Stimulated activated CD4-positive, alpha-beta T cell treated with anti-CD3 and anti-CD28 coated beads, TNF-alpha, amount 100 ng/mL, for 4 hours (primary cell): Measurements from ENCODE around the gene PDE9A.

ENCODE experiments used
- DNase-seq, 3 experiments: peaks; one replicate each; pipeline ENCODE4 v3.0.0-alpha.2; 2020; ENCODE audit warnings: low read depth in 3 of 3

Gene PDE9A

DNA sequence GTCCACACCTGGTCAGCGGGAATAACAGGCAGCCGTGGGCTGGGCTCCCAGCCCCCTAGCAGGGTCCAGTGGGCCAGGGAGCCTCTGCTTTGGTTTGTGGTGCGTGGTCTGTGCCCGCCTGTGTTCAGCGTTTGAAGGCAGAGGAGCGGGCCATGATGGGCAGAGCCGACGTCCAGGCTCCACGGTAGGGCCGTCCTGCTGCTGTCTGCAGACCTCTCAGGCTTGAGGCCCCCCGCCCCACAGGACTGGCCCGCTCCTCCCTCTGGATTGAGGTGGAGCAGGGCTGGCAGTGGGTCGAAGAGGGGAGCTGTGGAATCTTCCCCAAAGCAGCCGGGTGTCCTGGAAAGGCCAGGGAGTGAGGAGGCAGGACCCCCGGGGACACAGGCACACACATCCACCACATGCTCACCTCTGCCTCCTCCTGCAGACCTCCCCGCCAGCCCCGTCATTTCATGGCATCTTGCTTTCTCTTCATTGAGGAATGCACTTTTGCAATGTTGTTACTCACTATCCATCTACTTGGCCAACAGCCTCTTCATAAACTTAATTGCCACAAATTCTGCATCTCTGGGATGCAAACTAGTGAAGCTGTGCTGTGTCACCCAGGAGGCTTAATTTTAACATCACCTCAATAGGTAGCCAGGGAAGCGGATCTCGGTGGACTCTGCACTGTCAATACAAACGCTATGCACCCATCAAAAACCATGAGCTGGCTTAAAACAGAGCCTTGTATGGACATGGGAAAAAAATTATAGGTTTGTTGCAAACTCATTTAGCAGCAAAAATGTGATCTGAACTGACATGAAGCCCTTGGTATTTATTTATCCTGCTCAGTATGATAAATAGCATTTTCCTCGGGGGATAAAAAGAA is 85.9 kb downstream of the PDE9A start:
- DNase-seq = no peak

DNA sequence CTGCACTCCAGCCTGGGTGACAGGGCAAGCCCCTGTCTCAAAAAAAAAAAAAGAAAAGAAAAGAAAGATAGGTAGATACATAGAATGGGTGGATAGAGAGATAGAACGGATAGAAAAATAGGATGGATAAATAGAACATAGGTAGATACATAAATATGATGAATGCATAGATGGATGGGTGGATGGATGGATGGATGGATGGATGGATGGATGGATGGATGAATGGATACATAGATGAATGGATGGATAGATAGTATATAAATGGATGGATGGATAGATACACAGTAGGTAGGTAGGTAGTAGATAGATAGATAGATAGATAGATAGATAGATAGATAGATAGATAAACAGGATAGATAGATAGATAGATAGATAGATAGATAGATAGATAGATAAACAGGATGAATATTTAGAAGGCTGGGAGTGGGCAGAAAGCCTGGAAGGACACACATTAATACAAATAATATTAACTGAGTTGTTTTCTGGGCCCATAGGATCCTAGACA is 87.0 kb downstream of the PDE9A start:
- no peak for DNase-seq

DNA sequence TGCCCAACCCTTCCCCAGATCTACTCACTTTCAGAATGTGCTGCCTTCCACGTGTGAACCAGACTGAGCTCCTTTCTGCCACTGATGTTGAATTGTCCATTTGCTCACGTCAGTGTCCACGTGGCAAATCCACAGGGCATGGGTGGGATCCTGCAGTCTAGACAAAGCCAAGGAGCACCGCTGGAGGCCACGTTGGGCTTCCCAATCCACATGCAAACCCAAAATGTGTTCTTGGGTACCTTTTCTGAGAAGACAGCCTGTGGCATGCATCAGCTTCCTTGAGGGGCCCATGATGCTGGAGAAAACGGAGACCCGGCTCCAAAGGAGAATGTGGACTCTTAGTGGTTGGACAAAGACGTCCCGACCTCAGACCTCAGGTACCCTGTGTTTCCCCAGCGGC is 87.6 kb downstream of the PDE9A start:
- DNase-seq = no peak

DNA sequence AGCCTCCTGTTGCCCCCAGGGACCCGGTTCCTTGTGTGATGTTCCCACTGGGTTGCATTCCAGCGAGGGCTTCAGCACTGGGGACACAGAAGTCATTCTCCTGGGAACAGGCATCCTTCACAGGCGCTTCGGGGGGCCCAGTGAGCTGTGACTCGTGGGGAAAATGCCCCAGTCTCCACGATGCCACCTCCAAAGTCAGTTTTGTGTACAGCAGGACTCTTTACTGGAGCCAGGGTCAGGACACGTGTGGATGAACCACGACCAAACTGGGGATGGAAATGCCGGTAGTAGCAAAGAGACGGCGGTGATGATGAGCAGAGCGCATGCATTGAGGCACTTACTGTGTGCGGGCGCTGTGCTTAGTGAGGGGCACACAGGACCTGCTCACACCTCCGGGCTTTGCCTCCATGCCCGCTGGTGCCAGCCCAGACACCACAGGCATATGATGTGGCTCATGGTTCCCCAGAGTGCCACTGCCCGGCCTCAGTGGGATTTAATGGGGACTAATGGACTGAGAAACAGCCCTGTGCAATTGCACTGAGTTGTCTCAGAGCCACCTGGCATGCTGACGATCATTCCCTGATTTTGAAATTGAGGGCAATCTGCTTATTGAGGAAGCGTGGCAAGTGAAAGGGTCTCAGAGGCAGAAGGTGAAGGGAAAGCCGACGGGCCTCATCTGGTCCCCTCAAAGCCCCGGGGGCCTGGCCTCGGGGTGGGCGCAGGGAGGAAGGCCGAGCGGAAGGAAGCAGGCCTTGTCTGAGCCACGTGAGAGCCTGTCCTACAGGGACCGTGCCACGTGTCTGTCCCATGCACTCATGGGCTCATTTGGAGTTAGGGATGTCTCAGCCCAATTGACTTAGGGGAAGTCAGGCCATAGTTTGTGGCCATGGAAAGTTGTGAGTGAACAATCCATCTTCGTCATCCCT is 91.4 kb downstream of the PDE9A start:
- no peak for DNase-seq

DNA sequence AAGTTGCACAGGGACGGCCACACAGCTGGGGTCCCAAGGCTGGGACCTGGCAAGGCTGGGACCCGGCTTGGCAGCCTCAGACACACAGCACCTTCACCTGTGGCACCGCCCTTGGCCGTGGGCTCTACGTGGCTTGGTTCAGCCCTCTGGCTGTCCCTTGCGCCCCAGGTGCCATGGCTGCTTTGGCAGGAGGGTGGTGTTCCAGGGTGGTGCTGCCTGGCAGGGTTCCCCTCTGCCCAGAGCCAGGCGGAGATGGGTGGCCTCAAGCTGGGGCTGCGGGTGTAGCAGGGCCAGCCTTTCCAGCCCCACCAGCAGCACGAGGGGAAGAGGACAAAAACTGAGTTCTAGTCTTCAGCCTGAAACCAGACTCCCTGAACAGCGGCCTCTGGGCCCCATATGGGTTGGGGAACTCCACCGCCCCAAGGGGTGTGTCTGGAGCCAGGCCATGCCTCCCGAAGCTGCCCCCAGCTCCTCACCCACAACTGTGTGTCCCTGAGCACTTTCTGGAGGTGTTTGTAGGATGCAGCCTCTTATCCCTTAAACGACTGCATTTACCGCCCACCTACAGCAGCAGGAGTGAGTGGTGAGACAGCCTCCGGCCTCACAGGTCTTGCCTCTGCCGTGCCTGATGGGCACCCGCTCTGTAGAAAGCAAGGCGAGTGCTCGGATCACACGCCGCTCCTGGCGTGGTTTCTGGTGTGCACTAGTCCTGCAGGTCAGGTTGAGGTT is 92.3 kb downstream of the PDE9A start:
- no peak for DNase-seq

DNA sequence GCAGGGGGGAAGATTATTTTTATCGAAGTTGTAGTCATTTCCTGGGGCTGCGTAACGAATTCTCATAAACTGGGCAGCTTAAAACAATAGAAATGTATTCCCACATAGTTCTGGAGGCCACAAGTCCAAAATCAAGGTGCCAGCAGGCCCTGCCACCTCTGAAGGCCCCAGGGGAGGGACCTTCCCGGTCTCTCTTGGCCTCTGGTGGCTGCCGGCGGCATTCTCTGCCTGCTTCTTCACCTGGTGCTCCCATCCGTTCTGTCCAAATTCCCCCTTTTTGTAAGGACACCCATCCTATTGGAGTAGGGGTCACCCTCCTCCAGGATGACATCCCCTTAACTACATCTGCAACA is 92.8 kb downstream of the PDE9A start:
- DNase-seq = no peak

DNA sequence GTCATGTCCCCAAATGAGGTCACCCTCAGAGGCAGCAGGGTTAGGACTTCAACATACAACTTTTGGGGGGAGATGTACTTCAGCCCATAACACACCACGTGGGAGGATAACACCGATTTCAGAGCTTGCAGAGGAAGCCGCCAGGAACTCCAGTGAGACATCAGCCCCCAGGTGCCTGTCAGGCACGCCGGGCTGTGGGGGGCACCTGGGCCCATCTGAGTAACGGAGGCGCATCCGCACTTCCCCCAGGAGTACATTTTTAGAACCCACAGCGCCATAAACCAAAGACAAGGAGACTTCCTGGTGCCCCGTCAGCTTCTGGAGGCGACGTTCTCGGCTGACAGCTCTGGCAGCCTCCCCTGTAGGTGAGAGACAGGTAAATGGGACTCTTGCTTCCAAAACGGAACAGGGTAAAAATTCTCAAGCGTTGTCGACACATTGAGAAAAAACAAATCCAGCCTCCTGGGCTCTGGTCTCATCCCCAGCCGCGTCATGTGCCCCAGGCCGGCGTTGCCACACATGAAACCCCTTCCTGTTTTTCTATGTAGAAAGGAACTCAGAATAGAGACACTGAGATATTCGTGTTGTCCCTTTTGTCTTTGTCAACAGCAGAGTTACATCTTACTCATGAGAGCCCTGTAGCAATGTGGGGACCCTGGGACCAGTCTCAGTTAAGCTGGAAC is 93.3 kb downstream of the PDE9A start:
- DNase-seq = peak in 1 of 3 experiments; percentile 8

DNA sequence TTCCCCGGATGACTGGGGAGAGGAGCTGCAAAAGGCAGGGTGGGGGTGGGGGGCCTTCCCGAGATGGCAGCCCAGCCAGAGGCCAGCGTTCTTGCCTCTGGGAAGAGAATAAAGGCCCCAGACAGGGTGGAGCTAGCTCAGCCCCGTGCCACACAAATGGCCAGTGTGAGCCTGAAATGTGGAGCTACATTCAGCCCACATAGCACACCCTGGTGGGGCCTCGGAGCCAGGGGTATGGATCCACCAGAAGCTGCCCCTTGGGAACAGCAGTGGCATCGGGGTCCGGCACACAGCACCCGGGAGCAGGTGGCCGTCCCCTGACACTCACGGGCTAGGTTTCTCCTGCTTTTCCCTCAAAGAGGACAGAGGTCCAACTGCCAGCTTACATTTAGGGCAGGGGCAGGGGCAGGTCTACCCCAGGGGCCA is 93.9 kb downstream of the PDE9A start:
- DNase-seq = no peak

DNA sequence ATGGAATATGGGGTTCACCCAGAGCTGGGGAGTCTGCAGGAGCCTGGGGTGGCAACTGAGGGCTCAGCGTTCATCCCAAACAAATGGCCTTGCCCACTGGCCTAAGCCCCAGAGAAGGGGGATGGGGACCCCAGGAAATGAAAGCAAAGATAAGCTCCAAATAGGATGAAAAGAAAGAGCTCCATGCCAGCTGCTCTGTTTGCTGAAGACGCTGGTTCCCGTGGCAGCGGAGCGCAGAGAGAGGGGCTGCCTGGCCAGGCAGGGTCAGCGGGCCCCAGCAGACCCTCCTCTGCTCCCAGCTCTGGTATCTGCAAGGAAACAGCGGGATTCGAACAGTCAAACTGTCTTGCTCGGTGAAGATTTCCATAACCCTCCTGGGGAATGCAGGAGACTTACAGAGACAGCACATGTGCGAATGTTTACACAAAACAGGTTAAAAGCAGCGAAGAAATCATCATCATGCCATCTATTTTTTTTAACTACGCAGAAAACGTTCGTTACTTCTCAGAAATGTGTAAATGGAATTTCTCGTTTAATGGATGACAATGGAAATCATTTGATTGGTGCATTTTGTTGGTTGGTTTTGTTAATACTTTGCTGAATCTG is 94.4 kb downstream of the PDE9A start:
- no peak for DNase-seq

DNA sequence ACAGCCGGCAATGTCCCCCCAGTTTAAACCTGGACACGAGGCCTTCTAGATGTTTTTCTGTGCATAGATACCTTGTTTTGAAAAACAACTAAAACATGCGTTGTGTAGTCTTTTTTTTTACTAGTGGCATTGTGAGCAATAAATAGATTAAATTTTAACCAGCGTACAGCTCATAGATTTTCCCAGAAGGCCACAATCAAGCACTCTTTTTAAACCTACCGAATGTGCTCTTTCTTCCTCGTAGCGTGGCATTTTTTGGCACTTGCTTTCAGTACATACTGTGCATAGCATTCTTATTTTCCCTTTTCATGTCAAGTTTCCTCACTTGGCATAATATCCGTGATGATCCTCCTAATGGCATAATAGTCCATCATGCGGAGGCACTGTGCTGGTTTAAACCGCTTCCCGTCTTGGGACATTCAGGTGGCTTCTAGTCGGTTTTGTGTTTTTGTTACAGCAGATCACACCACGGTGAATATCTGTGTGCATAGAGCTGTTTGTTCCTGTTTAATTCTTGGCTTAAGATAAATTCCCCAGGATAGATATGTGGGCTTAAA is 95.3 kb downstream of the PDE9A start:
- DNase-seq = no peak

DNA sequence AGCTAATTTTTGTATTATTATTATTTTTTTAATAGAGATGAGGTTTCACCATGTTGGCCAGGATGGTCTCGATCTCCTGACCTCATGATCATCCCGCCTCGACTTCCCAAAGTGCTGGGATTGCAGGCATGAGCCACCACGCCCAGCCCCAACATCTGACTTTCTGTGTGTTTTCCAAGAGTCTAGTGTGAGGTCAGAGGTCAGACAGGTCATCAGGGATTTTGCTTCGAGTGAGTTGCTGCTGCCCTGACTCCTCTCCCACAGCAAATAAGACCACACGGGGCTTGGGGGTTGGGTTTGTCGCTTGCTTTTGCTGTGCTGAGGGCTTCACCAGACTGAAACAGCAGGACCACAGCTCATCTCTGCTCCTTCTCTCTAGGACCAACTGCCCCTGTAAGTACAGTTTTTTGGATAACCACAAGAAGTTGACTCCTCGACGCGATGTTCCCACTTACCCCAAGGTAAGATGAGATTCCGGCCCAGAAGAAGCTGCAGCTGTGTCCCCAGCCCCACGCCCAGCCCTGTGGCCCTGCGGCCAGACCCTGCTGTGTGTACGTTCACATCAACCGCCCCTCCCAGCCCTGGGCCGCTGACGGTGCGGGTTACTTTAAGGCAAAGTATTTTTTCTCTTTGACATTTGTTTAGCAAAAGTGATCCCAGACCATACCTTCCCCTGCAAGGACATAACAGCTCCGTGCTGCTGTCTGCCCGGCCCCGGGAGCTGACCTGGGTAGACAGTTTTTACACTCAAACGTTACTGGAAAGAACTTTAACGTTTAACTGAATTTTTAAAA is 97.5 kb downstream of the PDE9A start:
- no peak for DNase-seq

DNA sequence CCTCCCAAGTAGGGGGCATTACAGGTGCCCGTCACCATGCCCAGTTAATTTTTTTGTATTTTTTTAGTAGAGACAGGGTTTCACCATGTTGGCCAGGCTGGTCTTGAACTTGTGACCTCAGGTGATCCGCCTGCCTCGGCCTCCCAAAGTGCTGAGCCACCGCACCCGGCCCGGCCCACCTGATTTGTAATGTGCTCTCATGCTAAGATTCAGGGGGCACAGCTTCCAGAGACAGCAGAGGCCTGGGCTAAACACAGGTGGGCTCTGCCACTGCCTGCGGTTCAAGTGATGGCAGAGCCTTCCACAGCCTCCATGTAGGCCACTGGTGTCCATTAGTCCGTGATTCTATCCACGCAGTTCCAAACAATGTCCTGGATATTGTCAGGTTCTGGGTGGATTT is 98.4 kb downstream of the PDE9A start:
- no peak for DNase-seq

DNA sequence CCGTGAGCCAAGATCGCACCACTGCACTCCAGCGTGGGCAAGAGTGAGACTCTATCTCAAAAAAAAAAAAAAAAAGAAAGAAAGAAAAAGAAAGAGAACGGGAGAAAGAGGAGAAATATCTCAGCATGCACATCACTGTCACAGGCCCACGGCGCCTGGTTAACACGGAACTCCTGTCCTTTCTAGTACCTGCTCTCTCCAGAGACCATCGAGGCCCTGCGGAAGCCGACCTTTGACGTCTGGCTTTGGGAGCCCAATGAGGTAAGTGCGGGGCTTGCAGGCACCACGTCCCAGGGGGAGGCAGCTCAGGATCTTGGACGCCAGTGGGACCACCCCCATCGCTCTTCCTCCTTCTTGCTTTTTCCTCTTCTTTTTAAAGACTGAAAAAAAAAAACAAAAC is 100.4 kb downstream of the PDE9A start:
- DNase-seq = no peak

DNA sequence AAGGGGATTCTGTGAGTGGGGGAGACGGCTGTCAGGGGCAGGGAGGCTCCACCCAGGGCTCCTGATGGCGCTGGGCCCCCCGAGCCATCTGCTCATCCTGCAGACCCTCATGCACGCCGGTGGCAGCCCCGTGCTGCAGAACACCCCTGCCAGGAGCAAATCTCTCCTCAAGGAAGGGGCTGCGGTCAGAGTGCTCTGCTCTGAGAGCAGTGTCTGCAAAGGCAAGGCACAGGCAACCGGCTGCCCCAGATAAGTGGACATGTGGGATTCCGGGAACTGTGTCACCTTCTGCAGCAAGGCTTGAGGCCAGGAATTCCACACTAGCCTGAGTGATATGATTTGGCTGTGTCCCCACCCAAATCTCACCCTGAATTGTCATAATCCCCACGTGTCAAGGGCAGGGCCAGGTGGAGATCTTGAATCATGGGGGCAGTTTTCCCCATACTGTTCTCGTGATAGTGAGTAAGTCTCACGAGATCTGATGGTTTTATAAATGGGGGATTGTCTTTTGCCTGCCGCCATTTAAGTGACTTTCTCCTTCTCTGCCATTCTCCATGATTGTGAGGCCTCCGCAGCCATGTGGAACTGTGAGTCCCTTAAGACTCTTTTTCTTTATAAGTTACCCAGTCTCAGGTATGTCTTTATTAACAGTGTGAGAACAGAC is 101.0 kb downstream of the PDE9A start:
- DNase-seq = no peak

DNA sequence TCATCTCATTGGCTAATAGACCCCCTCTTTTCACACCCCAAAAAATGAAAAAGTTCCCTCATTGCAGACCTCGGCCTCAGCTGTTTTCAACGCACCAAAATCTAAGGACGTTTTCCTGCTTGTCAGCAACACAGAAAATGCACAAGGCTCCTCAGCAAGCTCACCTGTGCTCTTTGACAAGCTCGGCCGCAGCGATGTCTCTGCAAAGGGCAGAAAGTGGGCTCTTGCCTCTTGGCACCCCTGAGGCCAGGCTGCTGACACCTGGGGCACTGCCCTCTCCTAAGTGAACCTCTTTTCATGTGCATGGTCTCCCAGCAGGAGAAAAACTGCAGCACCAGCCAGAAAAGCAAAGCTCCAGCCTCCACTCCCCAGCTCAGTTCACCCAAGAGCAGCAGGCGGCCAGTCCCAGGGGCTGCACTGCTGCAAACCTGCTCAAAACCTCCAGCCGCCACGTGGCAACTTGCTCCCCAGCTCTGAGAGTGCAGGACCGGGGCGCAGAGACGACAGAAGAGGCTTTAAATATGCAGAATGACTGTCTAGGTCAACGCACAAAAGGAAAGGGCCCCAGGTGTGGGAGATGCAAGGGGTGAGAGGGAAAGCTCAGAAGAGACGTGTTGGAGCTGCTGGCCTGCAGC is 101.7 kb downstream of the PDE9A start:
- DNase-seq = no peak

DNA sequence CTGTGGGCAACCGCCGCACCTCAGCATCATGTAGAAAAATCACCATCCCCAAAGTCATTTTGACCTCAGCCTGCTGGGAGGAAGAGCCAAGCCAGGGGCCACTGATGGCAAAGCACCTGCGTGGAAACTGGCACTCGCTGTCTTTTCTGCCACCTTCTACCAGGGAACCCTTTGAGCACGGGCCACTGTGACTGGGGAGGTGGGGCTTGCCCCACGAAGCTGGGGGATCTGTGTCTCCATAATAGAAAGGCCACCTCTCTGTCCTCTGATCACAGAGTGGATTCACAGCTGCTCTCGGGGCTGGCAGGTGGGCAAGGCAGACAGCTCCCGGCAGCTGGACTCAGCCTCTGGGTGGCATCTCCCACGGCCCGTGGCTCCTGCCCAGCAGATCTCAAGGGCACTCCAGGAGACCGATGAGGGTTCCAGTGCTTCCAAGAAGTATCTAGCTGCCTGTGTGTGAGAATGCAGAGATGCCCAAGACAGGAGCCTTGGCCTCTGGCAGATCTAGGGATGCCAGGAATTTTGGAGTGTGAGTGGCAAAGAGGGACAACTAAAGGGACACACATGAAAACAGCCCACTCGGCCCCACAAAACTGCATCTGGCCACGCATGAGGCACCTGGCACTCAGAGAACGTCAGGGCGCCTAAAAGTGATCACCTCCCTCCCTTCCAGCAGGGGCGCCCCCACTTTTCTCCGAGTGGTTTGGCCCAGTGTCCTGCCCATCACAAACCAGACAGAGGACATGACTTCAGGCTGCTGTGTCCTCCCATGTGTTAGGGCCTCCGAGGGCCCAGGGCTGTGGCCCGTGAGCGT is 102.6 kb downstream of the PDE9A start:
- no peak for DNase-seq

DNA sequence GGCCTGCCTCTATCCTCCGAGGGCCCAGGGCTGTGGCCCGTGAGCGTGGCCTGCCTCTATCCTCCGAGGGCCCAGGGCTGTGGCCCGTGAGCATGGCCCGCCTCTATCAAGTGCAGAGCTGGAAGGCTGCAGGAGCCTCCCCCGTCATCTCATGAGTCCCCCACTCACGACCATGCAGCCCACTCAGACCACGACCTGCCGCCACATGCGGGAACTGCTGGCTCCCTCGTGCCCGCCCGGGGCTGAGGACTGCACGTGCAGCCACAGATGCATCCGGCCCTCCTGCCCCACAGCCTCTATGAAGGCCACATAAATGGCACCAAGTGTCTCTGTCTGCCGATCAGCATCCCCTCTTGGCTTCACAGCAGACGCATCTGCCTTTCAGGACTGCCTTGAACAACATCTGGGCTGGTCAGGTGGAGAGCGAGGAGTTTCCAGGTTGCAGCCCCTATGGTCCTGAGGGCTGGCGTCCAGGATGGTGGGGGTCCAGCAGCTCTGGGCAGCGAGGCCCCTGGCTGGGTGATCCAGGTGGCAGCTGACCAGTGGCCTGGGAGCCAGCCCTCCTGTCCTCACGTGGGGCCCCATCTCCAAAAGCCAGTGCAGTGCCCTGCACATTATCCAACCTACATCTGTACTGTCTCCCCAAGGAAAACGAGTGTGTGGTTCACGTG is 103.3 kb downstream of the PDE9A start:
- no peak for DNase-seq
